Measurements from ENCODE around the gene ZBED3.

ZBED3 gene

DNA sequence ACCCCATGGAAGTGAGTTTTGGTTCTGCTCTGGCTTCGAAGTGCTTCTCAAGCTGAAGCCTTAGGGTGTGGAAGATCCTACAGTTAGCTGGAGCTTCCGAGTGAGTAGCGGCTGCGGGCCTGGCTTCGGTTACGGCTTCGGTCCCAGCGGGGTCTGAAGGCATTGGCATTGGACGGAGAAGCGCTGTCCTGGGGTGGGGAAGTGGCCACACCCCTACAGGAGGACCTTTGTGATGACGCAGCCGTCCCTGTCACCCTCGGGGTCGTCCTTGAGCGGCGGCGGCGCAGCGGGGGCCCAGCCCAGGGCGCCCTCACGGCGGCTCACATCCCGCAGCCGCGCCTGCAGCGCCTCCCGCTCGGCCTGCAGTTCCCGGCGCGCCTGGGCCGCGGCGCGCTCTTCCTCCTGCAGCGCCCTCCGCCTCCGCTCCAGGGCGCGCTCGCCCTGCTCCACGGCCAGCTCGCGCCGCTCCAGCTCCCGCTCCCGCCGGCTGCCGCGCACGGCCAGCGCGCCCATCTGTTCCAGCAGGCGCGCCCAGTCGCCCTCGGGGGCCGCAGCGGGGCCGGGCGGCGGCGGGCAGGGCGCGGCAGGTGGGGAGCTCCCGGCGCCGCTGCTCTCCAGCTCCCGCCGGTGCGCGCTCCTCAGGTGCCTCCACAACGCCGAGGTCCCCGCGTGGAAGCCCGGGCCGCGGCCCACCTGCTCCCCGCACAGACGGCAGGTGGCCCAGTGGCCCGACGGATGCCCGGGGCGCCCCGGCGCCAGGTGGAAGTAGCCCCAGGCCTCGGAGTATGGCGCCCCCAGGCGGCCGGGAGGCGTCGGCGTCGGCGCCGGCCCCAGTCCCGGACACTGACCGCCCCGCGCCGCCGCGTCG is 9.9 kb downstream of the ZBED3 start:
- peak; percentile 86 for DNase-seq

DNA sequence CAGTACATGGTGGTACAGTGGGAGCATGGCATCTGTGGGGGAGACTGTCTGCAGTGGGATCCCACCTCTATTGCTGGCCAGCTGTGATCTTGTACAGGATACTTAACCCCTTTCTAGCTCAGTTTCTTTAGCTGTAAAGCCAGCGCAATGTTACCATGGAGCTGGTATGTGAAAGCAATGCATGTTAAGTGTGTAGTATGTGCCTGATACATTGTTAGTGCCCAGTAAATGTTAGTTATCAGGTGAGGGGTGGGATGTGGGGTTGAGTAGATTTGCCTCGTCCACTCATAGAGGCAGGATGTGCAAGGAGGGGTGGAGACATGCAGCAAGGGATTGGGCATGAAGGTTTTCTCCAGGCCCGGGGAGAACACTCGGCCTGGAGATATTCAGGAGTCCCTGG is 12.3 kb downstream of the ZBED3 start:
- DNase-seq, result no peak

DNA sequence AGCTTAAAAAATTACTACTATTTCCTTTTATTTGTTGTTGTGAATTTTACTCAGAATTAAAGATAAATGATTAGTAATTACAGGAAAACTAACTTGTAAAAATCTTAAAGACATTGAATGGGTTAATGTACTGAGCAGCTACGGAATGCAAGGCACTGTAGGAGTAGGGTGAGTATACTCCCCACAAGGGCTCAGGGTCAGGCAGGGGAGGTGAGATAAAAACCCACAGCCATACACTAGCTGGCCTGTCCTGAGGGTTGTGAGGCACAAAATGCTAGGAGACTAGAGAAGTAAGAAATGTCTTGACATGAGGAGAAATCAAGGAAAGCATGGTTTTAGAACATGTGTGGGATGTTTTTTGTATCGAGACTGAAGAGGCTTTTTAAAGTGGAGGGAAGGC is 13.4 kb downstream of the ZBED3 start:
- DNase-seq, result no peak

DNA sequence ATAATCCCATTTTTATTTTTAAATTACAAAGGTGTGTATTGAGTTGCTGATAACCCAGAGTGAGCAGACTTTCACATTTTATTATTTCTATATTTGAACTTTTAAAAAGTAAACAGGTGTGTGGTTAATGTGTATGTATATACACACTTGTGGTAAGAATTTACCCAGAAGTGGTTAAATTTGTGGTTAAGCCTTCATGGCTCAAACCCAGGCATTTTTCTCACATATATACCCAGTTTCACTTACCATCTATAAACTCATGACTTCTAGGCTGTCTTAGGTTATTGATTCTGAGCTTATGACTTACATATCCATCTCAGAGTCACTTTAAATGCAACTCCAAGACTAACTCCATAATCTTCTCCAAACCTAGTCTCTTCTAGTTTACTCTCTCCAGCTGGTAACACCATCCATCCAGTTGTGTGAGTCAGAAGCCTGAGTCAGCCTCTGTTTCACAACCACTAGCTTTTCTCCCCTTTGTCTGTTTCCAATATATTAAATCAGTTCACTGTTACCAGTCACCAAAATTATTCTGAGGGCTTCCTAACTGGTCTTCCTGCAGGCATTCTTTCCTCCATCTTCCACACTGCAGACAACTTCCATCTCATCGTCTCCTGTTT is 20.2 kb downstream of the ZBED3 start:
- DNase-seq, result no peak

DNA sequence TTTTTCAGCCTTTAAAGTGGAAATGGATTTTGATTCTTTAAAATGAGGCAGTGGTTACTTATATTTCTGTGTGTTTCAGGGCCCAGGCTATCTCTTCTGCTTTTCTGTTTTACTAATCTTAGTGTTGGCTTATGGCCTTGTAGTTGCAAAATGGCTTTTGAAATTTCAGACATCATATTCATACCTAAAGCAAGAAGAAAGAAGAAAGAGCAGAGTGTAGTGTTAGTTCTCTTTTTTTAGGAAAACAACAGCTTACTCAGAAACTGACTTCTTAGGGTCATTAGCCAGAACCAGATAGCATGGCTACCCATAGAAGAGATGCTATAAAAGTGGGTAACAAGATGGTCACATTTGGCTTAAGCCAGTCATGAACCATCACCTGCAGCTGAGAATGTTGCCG is 20.9 kb downstream of the ZBED3 start:
- DNase-seq, result no peak

DNA sequence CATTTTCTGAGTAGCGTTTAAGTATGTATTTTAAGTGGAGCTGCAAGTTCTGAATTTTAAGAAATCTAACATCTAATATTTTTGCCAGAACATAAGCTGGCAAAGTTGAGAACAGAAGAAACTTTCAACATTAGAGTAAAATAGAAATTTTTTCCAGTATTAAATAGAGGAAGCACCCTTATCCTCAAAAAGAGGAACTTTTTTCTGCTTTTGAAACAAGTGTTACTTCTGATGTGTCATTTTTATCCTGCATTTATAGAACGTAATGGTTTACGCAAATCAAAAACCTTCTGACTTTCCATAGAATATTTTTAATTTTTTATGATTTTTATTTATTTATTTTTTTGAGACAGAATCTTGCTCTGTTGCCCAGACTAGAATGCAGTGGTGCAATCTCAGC is 21.8 kb downstream of the ZBED3 start:
- DNase-seq, result no peak

DNA sequence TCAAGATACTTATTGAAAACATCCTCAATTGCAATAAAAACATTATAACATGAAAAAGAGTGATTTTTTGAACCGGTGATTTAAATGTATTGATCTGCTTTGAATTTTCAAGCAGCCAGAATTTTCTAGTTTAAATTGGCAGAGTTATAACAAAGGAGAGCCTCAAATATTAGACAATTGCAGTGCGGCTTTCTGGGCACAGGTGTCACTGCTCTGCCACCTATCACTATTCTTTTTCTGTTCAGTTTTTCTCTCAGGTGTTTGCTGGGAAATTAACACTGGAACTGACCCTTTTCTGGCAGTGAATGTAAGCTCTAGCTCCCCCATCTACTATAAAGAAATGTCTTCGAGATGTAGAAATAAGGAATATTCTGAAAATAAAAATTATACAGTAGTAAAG is 23.0 kb downstream of the ZBED3 start:
- DNase-seq, result no peak

DNA sequence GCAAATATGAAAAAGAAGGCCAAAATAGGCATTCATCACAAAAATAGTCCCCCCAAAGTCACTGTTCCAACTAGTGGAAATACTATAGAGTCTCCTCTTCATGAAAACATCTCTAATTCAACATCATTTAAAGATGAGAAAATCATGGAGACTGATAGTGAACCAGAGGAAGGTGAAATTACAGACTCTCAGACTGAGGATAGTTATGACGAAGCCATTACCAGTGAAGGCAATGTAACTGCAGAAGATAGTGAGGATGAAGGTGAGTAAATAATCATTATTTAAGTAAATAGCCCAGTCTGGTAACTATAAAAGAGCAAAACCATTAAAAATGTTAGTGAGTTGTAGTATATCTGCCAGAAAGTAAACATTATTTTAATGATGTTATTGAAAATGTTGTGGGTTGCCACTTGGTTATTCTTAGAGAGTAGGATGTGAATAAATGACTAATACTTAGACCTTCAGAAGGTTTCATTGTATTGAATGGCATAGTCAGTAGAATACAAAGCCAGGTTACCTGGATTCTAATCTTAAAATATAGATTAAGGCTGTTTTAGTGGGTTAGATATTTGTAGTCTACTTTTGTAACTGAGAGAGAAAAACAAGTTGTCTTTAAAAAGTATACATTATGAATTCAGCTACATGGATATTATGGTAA is 40.5 kb downstream of the ZBED3 start:
- DNase-seq, result no peak

DNA sequence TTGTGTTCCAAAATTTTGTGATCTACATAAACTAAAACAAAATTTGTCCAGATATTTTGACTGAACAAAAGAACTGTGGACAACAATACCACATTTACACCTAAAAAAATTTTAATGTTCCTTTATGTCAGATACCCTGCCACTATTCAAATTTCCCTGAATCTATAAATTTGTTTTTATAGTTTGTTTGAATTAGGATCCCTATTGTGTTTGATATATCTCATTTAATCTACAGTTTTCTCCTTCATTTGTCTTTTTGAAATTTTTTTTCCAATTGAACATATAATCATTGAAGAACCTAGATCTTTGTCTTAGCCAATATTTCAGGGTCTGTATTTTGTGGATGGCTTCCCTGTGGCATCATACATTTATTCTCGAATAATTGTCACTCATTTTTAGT is 51.1 kb downstream of the ZBED3 start:
- no peak for DNase-seq

DNA sequence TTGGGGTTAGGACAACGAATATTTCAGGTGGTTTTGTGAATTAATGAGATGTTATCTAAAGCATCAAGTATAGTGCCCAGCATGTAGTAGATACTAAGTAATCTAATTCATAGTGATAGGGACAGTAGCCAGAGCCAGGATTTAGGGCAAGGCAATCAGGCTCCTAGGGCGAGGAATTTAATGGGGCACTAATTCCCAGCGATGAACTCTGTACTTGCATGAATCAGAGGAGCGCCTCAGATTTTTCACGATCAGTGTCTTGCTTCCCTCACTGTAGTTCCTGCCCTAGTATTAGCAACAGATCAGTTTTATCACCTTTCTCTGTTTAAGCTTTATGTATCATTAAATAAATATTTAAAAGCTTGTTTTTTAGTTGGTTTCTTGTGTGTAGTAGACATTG is 53.7 kb downstream of the ZBED3 start:
- DNase-seq, result no peak

DNA sequence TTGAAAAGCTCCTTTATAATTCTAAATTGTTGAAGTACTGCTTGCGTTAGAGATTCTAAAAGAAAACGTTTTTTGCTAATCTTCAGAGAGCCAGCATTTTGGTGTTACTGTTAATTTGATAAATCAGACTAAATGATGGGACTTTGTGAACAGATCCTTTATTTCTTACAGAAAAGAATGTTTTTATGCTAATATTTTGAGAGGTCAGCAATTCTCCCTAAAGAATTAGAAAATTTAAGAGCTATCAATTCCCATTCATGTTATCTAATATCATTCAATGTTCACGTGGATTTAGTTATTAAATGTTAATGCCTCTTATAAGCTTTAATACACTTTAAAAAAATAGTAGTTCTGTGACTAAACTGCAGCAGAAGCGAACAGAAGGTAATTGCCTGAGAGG is 54.5 kb downstream of the ZBED3 start:
- DNase-seq, result no peak

DNA sequence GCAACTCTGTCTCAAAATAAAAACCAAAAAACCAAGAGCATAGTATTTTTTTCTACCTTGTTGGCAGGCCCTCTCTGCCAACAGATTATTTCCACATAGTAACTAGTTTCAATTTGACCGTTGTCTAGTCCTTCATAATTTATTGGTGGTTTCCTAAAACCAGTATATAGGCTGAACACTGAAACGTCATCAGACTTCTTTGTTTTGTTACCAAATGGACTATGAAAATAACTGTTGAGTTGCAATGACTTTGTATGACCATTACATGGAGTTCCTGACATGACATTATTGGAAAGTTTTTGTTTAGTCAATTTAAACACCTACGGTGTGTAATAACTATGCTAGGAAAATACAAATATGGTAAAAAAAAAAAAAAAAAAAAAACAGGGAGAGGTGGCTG is 55.2 kb downstream of the ZBED3 start:
- no peak for DNase-seq

DNA sequence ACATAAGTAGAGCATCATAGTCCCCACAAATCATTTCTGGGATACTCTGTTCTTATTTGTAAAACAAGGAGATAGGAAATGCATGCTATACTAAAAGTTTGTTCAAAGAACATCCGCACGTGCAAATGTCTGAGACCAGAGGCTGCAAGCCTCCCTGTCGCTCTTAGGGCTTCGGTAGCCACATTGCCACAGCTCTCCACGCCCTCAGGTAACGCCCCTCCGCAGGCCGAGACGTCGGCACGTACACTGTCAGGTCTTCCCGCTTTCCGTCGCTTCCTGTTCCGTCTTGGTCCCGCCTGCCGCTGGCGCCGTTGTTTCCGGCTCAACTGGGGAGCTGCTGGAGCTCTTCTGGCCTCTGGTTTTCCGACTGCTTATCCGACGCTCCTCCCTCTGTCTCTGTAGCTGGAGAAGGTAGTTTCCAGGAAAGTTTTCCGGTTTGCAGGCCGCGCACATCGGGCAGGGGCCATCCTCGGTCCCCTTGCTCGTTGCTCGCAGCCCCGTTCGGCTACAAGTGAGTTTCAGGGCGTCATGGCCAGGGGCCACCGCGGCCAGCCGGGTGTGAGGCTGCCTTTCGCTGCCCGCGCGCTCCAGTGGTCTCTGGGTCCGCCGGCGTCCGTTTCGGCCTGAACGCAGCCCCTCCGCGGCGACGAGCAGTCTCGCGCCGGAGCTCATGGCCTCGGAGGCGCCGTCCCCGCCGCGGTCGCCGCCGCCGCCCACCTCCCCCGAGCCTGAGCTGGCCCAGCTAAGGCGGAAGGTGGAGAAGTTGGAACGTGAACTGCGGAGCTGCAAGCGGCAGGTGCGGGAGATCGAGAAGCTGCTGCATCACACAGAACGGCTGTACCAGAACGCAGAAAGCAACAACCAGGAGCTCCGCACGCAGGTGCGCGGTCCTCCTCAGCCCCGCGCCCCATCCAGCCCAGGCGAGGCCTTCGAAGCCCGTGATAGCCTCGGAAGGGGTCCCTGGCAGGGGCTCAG is 56.7 kb downstream of the ZBED3 start, which contains the start of gene AGGF1:
AGGF1 (plus strand) TSS at position 308 of the 975 bp plus-strand sequence; CDS start at position 671, 363 bp downstream.
- DNase-seq, result peak; percentile 93

DNA sequence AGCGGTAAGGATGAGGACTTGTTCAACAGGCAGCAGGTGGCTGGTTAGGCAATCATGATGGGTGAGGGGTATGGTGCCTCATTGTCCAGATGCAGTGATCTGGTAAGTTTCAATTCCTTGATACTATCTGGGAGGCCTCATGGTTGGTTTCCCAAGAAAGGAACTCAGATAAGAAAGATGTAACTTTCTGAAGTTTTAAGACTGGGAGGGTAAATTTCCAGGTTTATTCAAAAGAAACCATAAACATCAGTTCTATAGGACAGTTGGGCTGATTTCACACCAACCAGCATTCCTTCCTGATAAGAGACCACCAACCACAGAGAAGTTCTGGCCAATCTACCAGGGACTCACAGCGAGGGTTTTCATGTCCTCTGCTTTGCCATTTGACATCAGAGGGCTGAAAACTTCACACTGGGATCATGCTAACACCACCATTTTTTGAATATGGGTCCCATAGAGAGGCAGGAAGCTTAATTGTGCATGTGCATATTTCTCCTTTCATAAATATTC is 57.7 kb downstream of the ZBED3 start:
- no peak for DNase-seq

DNA sequence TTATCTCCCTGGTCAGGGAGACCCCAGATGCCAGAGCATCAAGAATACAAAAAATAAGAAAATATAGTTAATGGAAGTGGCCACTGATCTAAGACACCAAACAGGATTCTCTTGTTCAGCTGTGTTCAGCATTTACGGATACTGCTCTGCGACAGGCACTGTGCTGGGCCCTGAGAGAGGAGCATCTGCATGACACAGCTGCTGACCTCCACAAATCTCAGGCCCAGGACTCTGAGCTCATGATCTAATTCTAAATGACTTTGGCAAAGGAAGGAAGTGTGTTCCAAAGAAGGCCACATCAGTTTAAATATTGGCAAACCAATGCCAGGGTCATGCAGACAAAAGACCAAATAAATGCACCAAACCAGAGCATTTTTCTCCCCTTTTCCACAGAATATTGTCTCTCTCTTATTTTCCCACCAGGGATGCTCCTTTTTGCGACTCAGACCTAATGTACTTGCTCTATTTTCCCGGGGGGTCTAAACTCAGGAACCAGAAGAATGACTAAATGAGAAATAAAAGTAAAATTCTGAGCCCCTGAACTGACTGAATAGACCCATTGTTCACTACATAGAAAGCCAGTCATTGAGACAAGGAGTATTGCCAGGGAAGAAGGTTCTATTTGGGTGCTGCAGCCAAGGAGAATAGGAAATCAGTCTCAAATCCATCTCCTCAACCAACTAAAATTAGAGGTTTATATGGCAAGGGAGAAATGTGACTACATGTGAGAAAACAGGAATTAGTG is 58.3 kb downstream of the ZBED3 start:
- no peak for DNase-seq

DNA sequence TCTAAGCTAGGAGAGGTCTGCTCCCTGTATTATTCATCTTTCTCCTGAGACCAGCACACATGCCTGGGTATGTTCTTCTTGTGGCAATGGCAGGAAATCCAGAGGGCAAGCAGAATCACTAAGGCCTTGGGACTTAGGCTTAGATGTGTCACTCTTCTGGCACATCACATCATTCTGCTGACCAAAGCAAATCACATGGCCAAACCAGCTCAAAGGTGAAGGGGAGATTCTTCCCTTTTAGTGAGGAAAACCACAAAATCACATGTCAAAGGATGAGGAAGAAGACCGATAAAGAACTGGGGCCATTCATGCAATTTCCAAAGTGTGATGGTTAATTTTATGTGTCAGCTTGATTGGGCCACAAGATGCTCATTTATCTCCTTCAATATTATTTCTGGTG is 62.6 kb downstream of the ZBED3 start:
- DNase-seq, result no peak

DNA sequence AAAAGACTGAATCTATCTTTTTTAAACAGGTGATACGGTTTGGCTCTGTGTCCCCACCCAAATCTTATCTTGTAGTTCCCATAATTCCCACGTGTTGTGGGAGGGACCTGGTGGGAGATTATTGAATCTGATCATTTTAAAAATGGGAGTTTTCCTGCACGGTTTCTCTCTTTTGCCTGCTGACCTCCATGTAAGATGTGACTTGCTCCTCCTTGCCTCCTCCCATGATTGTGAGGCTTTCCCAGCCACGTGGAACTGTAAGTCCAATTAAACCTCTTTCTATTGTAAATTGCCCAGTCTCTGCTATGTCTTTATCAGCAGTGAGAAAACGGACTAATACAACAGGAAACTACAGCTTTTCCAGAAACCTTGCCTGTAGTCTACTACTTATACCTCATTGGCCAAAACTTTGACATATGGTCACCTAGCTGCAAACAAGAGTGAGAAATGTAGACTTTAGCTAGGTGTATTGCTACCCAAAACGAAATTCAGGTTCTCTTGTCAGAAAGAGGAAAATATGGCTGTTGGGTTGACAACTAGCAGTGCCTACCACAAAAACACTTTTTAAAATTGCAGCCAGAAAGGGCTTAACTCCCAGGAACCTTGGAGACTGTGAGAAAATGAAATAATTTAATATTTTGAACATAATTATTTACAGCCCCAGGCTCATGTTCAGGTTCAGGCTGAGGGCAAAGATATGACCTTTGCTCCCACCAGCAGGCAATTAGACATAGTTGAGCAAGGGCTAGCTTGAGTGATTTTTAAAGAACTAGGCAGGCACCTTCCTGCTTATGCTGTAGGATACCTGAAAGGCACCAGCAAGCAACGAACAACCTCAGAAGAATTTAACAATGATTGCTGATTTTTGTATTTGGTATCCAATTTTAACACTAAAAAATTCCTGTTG is 64.3 kb downstream of the ZBED3 start:
- no peak for DNase-seq
